Ovary (tissue), 9 donors: ENCODE data around the gene PTPN7. TPM values are rescaled to one million over a fixed set of nuclear protein-coding genes. Genes with fewer than 3 reads are reported as not detected.

ENCODE experiments used
- DNase-seq, 5 donors: peaks; one replicate each; pipeline ENCODE4 v3.0.0-alpha.2; 2019 to 2020
- H3K27ac ChIP-seq, 2 donors: fragments of 200-600 bp; one replicate each; pipeline versions ENCODE4 v1.5.1 to v1.8.0; 2019 to 2022
- H3K27me3 ChIP-seq: fragments of 200-600 bp; one replicate; pipeline ENCODE4 v1.8.0; 2022
- H3K36me3 ChIP-seq: fragments of 200-600 bp; sonication (generic); one replicate; pipeline ENCODE4 v1.5.1; 2019
- H3K4me1 ChIP-seq: one replicate; pipeline ENCODE4 v1.8.1; 2013; ENCODE audit warnings: mild to moderate bottlenecking, moderate library complexity; ENCODE audit not compliant: insufficient read depth
- H3K4me3 ChIP-seq: fragments of 200-600 bp; sonication (generic); one replicate; pipeline ENCODE4 v1.5.1; 2017
- H3K9me3 ChIP-seq, 2 donors: fragments of 200-600 bp in 1 of 2; sonication (generic) in 1 of 2; one replicate each; pipeline versions ENCODE4 v1.5.1 to v1.8.1; 2013 to 2019; ENCODE audit warnings: mild to moderate bottlenecking in 1 of 2, moderate library complexity in 1 of 2
- CTCF ChIP-seq, 3 donors: fragments of 450-650 bp in 2 of 3; fragments of 200-600 bp in 1 of 3; IDR thresholded peaks; one replicate each; pipeline versions ENCODE4 v1.5.1 to v1.8.0; 2016 to 2022; ENCODE audit warnings: antibody characterized with exemption in 3 of 3, mild to moderate bottlenecking in 1 of 3
- EP300 ChIP-seq: sonication (generic); formaldehyde crosslinking; IDR thresholded peaks from one replicate; pipeline ENCODE4 v1.6.1; 2017; ENCODE audit warnings: antibody characterized with exemption
- POLR2A ChIP-seq: fragments of 450-650 bp; IDR thresholded peaks from one replicate; pipeline ENCODE4 v1.6.1; 2017; ENCODE audit warnings: antibody characterized with exemption, mild to moderate bottlenecking, moderate library complexity
- WGBS, 3 donors: extraction: QIAGEN DNeasy Blood & Tissue Kit in 1 of 3; methylation state at CpG; one replicate each; pipeline versions ENCODE4 v1.1.5 to v1.1.7; 2013 to 2017; 5-methylcytosine and 5-hydroxymethylcytosine counted together
- intact Hi-C, 4 donors: fragments of 100-400 bp; cut with DNase I; formaldehyde crosslinking; loops; one replicate each; pipeline versions ENCODE4 v1.11.0 to v1.15.1; 2022 to 2023
- polyA plus RNA-seq, 2 donors: library from polyadenylated mRNA; stranded (reverse); fragments of 200-250 nt in 1 of 2; fragments of 350-450 nt in 1 of 2; fragmentation: Illumina TruSeq in 1 of 2; extraction: RNeasy Lipid Tissue Mini Kit (QIAGEN cat#74804) in 1 of 2; gene quantifications; one replicate each; pipeline ENCODE4 v1.2.3, GENCODE V29; 2013 to 2014
- total RNA-seq, 7 donors: library from RNA; depleted of rRNA in 2 of 7; stranded (reverse); fragments of >200 nt in 2 of 7; fragmentation: NEBNext Ultra II Directional in 3 of 7; extraction: Animal tissue kit (Norgen Biotek cat#: 25700) in 3 of 7; gene quantifications; one replicate each; pipeline versions ENCODE4 v1.1.0 to v1.2.4, GENCODE V29; 2016 to 2023
- donor health status: DM: no; HTN: no; CAD: no; lungs with moderate emphysema.
- donor health status: DM: no; HTN: no; CAD: no.
- donor health status: Bipolar disorder and iron deficiency.
- donor health status: DM: yes; HTN: yes; CAD: no.
- donor health status: DM: no; HTN: no; CAD: no.
- donor health status: DM: yes; HTN: yes; CAD: no.

Gene PTPN7
- total and polyA plus RNA-seq, 9 donors, result 0.58 to 15.4 (median 1.7) TPM

GRCh38 chr1:202135221-202135721 lies 25.1 kb downstream of the PTPN7 start:
- intact Hi-C loops, result loop anchor here in 3 of 4 donors (2.0 to 10.0 kb wide), 3 partner anchors 124 to 240 kb away; partner anchors contain the start of gene ELF3 (in 2 of the 3)
- H3K36me3 ChIP-seq, result no peaks in the 10 kb centered on the region
- DNase-seq, result peak; percentile 50 to 77 (median 66)
- H3K27ac ChIP-seq, result peak overlapping the region; percentile 57 to 93
- no peak overlapping the region for H3K4me3 ChIP-seq
- TF ChIP-seq POLR2A, result no peak
- TF ChIP-seq CTCF (IDR thresholded peaks at IDR 0.05), result peak; percentile 64 to 88 (median 78)
- no peaks in the 10 kb centered on the region for H3K27me3 ChIP-seq
- 27 to 33% (median 29%) methylated on average over 15 of the region's 15 CpGs for WGBS, 3 donors
- no peaks in the 10 kb centered on the region for H3K9me3 ChIP-seq
- H3K4me1 ChIP-seq, result peaks cover 18% of the 10 kb centered on the region

GRCh38 chr1:202134645-202135172 lies 25.7 kb downstream of the PTPN7 start:
- H3K4me1 ChIP-seq, result peaks cover 23% of the 10 kb centered on the region
- no peak for DNase-seq
- intact Hi-C loops, result loop anchor here (2.0 to 10.0 kb wide), 4 partner anchors 122 to 240 kb away; partner anchors contain the start of gene ELF3 (in 3 of the 4)
- no peak overlapping the region for H3K4me3 ChIP-seq
- 78 to 83% (median 80%) methylated on average over 13 of the region's 13 CpGs for WGBS, 3 donors
- peak overlapping the region; percentile 57 to 93 for H3K27ac ChIP-seq
- TF ChIP-seq EP300, result no peak
- TF ChIP-seq POLR2A, result no peak
- TF ChIP-seq CTCF (IDR thresholded peaks at IDR 0.05), result no peak
- H3K9me3 ChIP-seq, result no peaks in the 10 kb centered on the region
- no peaks in the 10 kb centered on the region for H3K27me3 ChIP-seq
- H3K36me3 ChIP-seq, result no peaks in the 10 kb centered on the region

- TF ChIP-seq EP300 (no peak), POLR2A (no peak), CTCF (IDR thresholded peaks at IDR 0.05) (no peak)
- Histone ChIP-seq H3K4me1 (peaks cover 27% of the 10 kb centered on the region), H3K27ac (peak overlapping the region; percentile 18 to 93), H3K9me3 (no peaks in the 10 kb centered on the region), H3K4me3 (no peak overlapping the region), H3K36me3 (no peaks in the 10 kb centered on the region), H3K27me3 (no peaks in the 10 kb centered on the region)
- intact Hi-C loops, result loop anchor here in 3 of 4 donors (2.0 to 10.0 kb wide), 3 partner anchors 122 to 239 kb away; partner anchors contain the start of gene ELF3 (in 3 of the 3)
- WGBS, 3 donors, result 86 to 92% (median 91%) methylated on average over 5 of the region's 5 CpGs
- no peak for DNase-seq
Observed at GRCh38 chr1:202133989-202134388, 26.4 kb downstream of the PTPN7 start.

- Histone ChIP-seq H3K4me3 (no peak overlapping the region), H3K36me3 (no peaks in the 10 kb centered on the region), H3K4me1 (peaks cover 27% of the 10 kb centered on the region)
Observed at GRCh38 chr1:202133496-202133895, 26.9 kb downstream of the PTPN7 start.

More at GRCh38 chr1:202133496-202133895, 26.9 kb downstream of the PTPN7 start:
- Histone ChIP-seq H3K27me3 (no peaks in the 10 kb centered on the region), H3K27ac (peak overlapping the region; percentile 18 to 93), H3K9me3 (no peaks in the 10 kb centered on the region)
- WGBS, 3 donors, result 44 to 55% (median 46%) methylated on average over 8 of the region's 8 CpGs
- intact Hi-C loops, result loop anchor here in 2 of 4 donors (5.0 to 10.0 kb wide), 2 partner anchors 121 to 239 kb away; partner anchors contain the start of gene ELF3 (in 1 of the 2)
- peak in 2 of 5 donors; percentile 52 to 54 for DNase-seq
- TF ChIP-seq CTCF (IDR thresholded peaks at IDR 0.05), result no peak
- no peak for TF ChIP-seq EP300
